Epithelial cell of proximal tubule (primary cell): Measurements from ENCODE around the gene CAPN13. TPM values are rescaled to one million over a fixed set of nuclear protein-coding genes. Genes with fewer than 3 reads are reported as not detected.

ENCODE experiments used
- DNase-seq: peaks from one replicate; pipeline ENCODE4 v3.0.0-alpha.2; 2011; ENCODE audit warnings: low read depth
- H3K4me3 ChIP-seq: 2 replicates; pipeline ENCODE4 v1.5.1; 2011; ENCODE audit warnings: low read depth, mild to moderate bottlenecking, low read length
- total RNA-seq: library from RNA; depleted of rRNA; stranded (reverse); fragments of >200 nt; gene quantifications from 2 replicates; pipeline ENCODE4 v1.2.3, GENCODE V29; 2015
- TF ChIP-seq, protein P1 (sequence below): conservative IDR thresholded peaks from 2 replicates; pipeline ENCODE4 v1.5.1; 2012; ENCODE audit warnings: low read depth, mild to moderate bottlenecking, low read length

Gene CAPN13
- total RNA-seq, 1 donor from 2014 or later: 0.63 TPM

DNA sequence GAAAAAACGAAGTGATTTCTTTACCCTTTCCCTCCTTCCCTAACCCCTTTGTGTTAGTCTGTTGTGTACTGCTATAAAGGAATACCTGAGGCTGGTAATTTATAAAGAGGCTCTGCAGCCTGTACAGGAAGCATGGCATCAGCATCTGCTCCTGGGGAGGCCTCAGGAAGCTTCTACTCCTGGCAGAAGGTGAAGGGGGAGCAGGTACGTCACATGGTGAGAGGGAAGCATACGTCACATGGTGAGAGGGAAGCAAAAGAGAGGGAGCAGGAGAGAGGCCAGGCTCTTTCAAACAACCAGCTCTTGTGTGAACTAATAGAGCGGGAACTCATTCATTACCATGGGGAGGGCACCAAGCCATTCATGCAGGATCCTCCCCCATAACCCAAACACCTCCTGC, 126.2 kb downstream of the CAPN13 start:
- H3K4me3 ChIP-seq: no peak overlapping the region
- TF ChIP-seq, protein P1, sequence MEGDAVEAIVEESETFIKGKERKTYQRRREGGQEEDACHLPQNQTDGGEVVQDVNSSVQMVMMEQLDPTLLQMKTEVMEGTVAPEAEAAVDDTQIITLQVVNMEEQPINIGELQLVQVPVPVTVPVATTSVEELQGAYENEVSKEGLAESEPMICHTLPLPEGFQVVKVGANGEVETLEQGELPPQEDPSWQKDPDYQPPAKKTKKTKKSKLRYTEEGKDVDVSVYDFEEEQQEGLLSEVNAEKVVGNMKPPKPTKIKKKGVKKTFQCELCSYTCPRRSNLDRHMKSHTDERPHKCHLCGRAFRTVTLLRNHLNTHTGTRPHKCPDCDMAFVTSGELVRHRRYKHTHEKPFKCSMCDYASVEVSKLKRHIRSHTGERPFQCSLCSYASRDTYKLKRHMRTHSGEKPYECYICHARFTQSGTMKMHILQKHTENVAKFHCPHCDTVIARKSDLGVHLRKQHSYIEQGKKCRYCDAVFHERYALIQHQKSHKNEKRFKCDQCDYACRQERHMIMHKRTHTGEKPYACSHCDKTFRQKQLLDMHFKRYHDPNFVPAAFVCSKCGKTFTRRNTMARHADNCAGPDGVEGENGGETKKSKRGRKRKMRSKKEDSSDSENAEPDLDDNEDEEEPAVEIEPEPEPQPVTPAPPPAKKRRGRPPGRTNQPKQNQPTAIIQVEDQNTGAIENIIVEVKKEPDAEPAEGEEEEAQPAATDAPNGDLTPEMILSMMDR: no peak
- DNase-seq: no peak

DNA sequence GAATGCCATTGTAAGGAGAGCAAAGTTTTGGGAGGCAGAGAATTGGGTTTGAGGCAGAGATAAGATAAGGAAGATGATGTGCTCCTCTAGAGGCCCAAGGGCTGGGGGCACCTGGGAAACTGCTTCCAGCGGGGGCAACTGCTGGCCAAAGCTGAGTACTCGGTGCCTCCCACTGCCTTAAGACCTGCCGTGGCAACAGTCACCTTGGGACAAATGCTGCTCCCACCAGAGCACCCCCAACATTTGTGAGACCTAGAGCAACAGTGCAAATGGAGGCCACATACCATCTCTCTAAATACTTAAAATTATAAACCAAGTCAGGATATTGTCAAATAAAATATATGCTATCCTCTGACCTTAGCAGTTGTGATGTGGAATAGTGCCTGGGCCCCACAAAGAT, 127.1 kb downstream of the CAPN13 start:
- TF ChIP-seq, protein P1: no peak
- no peak for DNase-seq
- H3K4me3 ChIP-seq: no peak overlapping the region

DNA sequence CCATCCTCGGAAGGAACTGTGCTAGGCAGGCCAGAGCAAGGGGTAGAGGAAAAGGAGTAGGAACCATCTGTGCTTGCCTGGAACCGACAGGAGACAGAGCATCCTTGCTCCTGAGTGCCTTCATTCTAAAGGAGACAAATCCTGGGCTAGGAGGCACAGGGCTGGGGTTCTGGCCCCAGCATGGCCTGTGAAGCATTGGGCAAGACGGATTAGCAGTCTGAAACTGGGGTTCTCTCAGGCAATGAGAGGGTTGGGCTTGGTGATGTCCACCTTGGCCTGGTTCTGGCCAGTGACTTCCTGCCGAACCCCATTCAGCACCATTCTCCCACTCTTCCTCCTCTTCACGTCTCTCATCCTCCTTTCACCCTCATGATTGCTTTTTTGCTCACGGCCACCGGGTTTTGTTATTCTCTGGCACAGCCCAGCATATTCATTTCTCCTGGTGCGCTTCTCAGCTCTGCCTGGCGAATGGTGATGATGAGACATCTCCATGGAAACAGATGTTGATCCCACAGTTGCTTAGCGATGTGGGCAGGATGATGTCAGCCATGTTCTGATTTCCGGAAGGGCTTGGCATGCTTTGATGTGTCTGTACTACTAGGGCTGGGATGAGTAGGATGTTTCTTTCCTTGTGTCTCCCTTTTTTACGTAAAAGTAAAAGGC, 127.7 kb downstream of the CAPN13 start:
- no peak overlapping the region for H3K4me3 ChIP-seq
- no peak for DNase-seq
- TF ChIP-seq, protein P1: no peak

DNA sequence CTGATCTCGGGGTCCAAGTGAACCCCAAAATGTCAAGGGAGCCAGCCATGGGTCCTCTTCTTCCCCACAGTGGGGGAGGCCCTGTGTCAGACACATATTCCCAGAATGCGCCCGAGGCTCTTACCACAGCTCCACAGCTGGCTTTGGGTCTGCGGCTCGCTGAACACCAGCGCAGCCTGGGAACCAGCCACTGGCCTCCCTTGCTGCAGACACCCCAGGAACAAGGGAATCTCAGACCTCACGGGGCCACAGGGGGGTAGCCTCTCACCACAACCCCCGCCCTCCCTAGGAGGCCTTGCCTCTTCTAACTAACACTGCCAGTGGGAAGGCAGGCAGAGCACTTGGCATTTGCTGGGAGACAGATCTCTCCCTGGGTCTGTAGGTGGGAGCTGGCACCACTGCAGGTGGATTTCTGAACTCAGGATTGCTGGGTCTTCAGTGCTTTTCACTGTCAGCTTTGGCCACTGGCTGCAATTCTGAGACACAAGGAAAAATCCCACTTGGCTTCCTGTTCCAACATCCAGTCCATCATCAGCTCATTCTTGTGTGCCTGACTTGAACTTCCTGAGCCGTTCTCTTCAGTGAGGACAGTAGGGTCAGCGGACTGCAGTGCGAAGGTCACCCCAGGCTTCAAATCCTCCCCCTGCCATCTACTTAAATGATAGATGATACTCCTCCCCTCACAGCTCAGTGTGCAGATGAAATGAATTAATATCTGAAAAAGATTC, 128.7 kb downstream of the CAPN13 start:
- H3K4me3 ChIP-seq: no peak overlapping the region
- TF ChIP-seq, protein P1: no peak
- DNase-seq: no peak

DNA sequence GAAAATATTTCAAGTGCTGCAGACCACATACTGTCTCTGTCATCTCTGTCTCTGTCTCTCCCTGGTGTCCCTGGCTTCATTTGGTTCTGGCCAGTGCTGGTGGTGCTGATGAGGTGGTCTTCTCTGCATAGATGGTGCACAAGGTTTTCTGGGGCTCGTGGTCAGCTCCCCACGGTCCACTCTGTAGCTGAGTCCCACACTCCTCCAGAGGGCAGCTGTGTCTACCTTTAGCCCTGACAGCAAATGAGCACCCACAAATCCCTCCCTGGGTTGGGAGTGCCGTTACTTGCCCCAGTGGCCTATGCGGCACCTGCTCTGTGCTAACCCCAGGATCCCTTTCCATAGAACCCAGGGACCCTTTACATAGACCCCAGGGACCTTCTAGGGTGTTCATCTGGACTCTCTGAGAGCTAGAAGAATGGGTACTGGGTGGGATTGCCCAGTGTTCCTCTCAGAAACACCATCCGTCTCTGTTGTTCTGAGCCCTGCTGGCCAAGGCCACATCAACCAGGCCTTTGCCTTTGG, 129.3 kb downstream of the CAPN13 start:
- TF ChIP-seq, protein P1: no peak
- DNase-seq: no peak
- H3K4me3 ChIP-seq: no peak overlapping the region

DNA sequence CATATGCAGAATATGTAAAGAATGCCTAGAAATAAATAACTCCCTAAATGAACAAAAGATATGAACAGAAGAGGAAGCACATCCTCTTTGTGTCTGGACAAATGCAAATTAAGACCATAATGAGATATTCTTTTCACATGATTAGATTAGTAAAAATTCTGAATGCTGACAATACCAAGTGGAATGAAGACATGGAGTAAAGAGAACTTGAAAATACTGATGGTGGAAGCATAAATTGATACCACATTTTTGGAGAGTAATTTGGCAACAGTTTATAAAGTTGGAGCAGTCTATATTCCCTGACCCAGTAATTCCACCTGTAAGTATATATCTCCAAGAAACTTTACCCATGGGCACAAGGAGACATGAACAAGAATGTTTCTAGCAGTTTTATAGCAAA, 130.0 kb downstream of the CAPN13 start:
- DNase-seq: no peak
- TF ChIP-seq, protein P1: no peak
- no peak overlapping the region for H3K4me3 ChIP-seq

DNA sequence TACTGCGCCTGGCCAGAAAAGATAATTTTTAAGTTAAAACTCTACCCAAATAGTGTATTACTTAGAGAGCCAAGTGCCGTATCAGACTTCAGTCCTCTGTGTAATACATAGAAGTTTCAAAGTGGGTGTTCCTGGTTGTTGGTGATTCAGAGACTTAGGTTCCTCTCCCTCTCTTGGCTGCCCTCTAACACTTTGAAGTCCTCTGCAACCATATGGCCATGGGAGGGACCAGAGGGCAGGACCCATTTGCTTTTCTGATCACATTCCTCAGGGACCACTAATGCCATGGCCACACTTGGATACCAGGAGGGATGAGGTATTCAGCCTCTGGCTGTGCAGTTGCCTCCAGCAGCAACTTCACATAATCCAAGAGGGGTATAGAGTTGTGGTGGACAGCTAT, 131.5 kb downstream of the CAPN13 start:
- H3K4me3 ChIP-seq: no peak overlapping the region
- no peak for DNase-seq
- TF ChIP-seq, protein P1: no peak
